Aorta (tissue), 5 donors: ENCODE data around the gene NSF. TPM values are rescaled to one million over a fixed set of nuclear protein-coding genes. Genes with fewer than 3 reads are reported as not detected.
"Not testable (repeated sequence)": the region's sequence is repeated elsewhere in the genome, so short reads cannot be mapped to it uniquely, and the experiment has no call there.

Source experiments
- ATAC-seq: fragments of 200-7000 bp; cut with Tn5 transposase; one replicate; pipeline ENCODE4 v1.9.1; 2022; ENCODE audit warnings: moderate library complexity; ENCODE audit not compliant: low FRiP score
- DNase-seq, 2 donors: peaks; one replicate each; pipeline ENCODE4 v3.0.0-alpha.2; 2020
- H3K27ac ChIP-seq, 2 donors: one replicate each; pipeline ENCODE4 v1.5.1; 2013; ENCODE audit warnings: low read length in 2 of 2, mild to moderate bottlenecking in 2 of 2, moderate library complexity in 2 of 2, control low read depth in 1 of 2, inconsistent platforms in 1 of 2, low read depth in 1 of 2
- H3K27me3 ChIP-seq, 2 donors: one replicate each; pipeline ENCODE4 v1.6.1; 2013; ENCODE audit warnings: control low read depth in 1 of 2, low read length in 1 of 2, mild to moderate bottlenecking in 1 of 2, moderate library complexity in 1 of 2; ENCODE audit not compliant: insufficient read depth in 2 of 2, control insufficient read depth in 1 of 2
- H3K36me3 ChIP-seq, 2 donors: one replicate each; pipeline ENCODE4 v1.6.1; 2013; ENCODE audit warnings: control low read depth in 1 of 2, low read length in 1 of 2, mild to moderate bottlenecking in 1 of 2; ENCODE audit not compliant: insufficient read depth in 2 of 2, control insufficient read depth in 1 of 2
- H3K4me1 ChIP-seq, 2 donors: one replicate each; pipeline ENCODE4 v1.6.1; 2013; ENCODE audit warnings: low read length in 2 of 2, control low read depth in 1 of 2, mild to moderate bottlenecking in 1 of 2, moderate library complexity in 1 of 2; ENCODE audit not compliant: insufficient read depth in 2 of 2, control insufficient read depth in 1 of 2
- H3K4me3 ChIP-seq, 2 donors: one replicate each; pipeline ENCODE4 v1.5.1; 2013; ENCODE audit warnings: low read length in 2 of 2, control low read depth in 1 of 2, mild to moderate bottlenecking in 1 of 2
- H3K9me3 ChIP-seq: one replicate; pipeline ENCODE4 v1.6.1; 2013; ENCODE audit warnings: mild to moderate bottlenecking, low read length; ENCODE audit not compliant: control insufficient read depth
- WGBS, 2 donors: extraction: QIAGEN DNeasy Blood & Tissue Kit; methylation state at CpG; one replicate each; pipeline ENCODE4 v1.1.7; 2013; 5-methylcytosine and 5-hydroxymethylcytosine counted together
- intact Hi-C, 2 donors: fragments of 100-400 bp; cut with DNase I; formaldehyde crosslinking; loops; one replicate each; pipeline versions ENCODE4 v1.14.2 to v1.15.0; 2022
- polyA plus RNA-seq, 2 donors: library from polyadenylated mRNA; stranded (reverse); fragments of 200-250 nt; gene quantifications; one replicate each; pipeline ENCODE4 v1.2.3, GENCODE V29; 2013
- total RNA-seq, 2 donors: library from RNA; stranded (reverse); fragmentation: NEBNext Ultra II Directional; extraction: Animal tissue kit (Norgen Biotek cat#: 25700); gene quantifications; one replicate each; pipeline ENCODE4 v1.2.1, GENCODE V29; 2021
- donor health status: healthy with polysubstance abuse.
- donor health status: Bipolar disorder and iron deficiency.
- donor health status: DM: no; HTN: no; CAD: no.
- donor health status: DM: no; HTN: no; CAD: no.
- donor health status: DM: yes; HTN: yes; CAD: no.

The NSF gene
- total and polyA plus RNA-seq, 4 donors: 10.6 to 34.5 (median 22.9) TPM

- WGBS, 2 donors: no CpG with 5 or more reads among the region's 2 CpGs
These were observed 57.3 kb downstream of the NSF start for GRCh38 chr17:46647688-46648278.

GRCh38 chr17:46649246-46649645 is 58.8 kb downstream of the NSF start:
- DNase-seq, H3K4me3 ChIP-seq, H3K4me1 ChIP-seq, H3K36me3 ChIP-seq, H3K27me3 ChIP-seq, intact Hi-C loops, H3K27ac ChIP-seq, H3K9me3 ChIP-seq, ATAC-seq: not testable (repeated sequence)
- WGBS, 2 donors: 95 to 97% methylated on average over 7 of the region's 7 CpGs

More at GRCh38 chr17:46647688-46648278, 57.3 kb downstream of the NSF start:
- DNase-seq, ATAC-seq, H3K27ac ChIP-seq, H3K9me3 ChIP-seq, intact Hi-C loops, H3K36me3 ChIP-seq, H3K4me1 ChIP-seq, H3K4me3 ChIP-seq, H3K27me3 ChIP-seq: not testable (repeated sequence)

- intact Hi-C loops, H3K4me1 ChIP-seq, H3K4me3 ChIP-seq, ATAC-seq, H3K27me3 ChIP-seq, H3K9me3 ChIP-seq, H3K36me3 ChIP-seq, H3K27ac ChIP-seq, DNase-seq: not testable (repeated sequence)
- no CpG with 5 or more reads among the region's 7 CpGs for WGBS, 2 donors
These were observed 61.7 kb downstream of the NSF start for GRCh38 chr17:46652024-46652643.

- DNase-seq, H3K4me1 ChIP-seq, H3K9me3 ChIP-seq, H3K27ac ChIP-seq, intact Hi-C loops, H3K27me3 ChIP-seq, H3K36me3 ChIP-seq, ATAC-seq, H3K4me3 ChIP-seq: not testable (repeated sequence)
- WGBS, 2 donors: no CpG with 5 or more reads among the region's 5 CpGs
These were observed 67.8 kb downstream of the NSF start for GRCh38 chr17:46658235-46658634.

GRCh38 chr17:46659702-46660101 is 69.2 kb downstream of the NSF start:
- H3K9me3 ChIP-seq, DNase-seq, ATAC-seq, H3K27ac ChIP-seq, intact Hi-C loops, H3K4me1 ChIP-seq, H3K36me3 ChIP-seq, H3K27me3 ChIP-seq, H3K4me3 ChIP-seq: not testable (repeated sequence)
- WGBS, 2 donors: no CpG with 5 or more reads among the region's 4 CpGs

- H3K4me3 ChIP-seq, H3K9me3 ChIP-seq, intact Hi-C loops, H3K4me1 ChIP-seq, DNase-seq, ATAC-seq, H3K36me3 ChIP-seq, H3K27me3 ChIP-seq, H3K27ac ChIP-seq: not testable (repeated sequence)
- no CpG with 5 or more reads among the region's 1 CpG for WGBS, 2 donors
These were observed 72.7 kb downstream of the NSF start for GRCh38 chr17:46663123-46663522.

- H3K4me3 ChIP-seq, H3K27ac ChIP-seq, DNase-seq, H3K9me3 ChIP-seq, ATAC-seq, H3K4me1 ChIP-seq, H3K36me3 ChIP-seq, H3K27me3 ChIP-seq, intact Hi-C loops: not testable (repeated sequence)
- no CpG with 5 or more reads among the region's 2 CpGs for WGBS, 2 donors
These were observed 73.1 kb downstream of the NSF start for GRCh38 chr17:46663552-46663951.

- H3K4me1 ChIP-seq, H3K27me3 ChIP-seq, ATAC-seq, H3K36me3 ChIP-seq, H3K4me3 ChIP-seq, DNase-seq, H3K9me3 ChIP-seq, H3K27ac ChIP-seq, intact Hi-C loops: not testable (repeated sequence)
- 87 to 91% methylated on average over 4 of the region's 5 CpGs for WGBS, 2 donors
These were observed 75.5 kb downstream of the NSF start for GRCh38 chr17:46665969-46666368.

- H3K27me3 ChIP-seq, H3K27ac ChIP-seq, H3K9me3 ChIP-seq, H3K4me1 ChIP-seq, ATAC-seq, H3K36me3 ChIP-seq, H3K4me3 ChIP-seq, intact Hi-C loops, DNase-seq: not testable (repeated sequence)
- WGBS, 2 donors: no CpG with 5 or more reads among the region's 4 CpGs
These were observed 80.3 kb downstream of the NSF start for GRCh38 chr17:46670789-46671188.
